Activated CD8-positive, alpha-beta memory T cell treated with anti-CD3 and anti-CD28 coated beads, Interleukin-2, amount 10 ng/mL, durations not matched to agents 7 days and 5 days (primary cell): ENCODE data around the gene TRAK2. TPM values are rescaled to one million over a fixed set of nuclear protein-coding genes. Genes with fewer than 3 reads are reported as not detected.
"Not testable (repeated sequence)": the region's sequence is repeated elsewhere in the genome, so short reads cannot be mapped to it uniquely, and the experiment has no call there.

Experiments used
- ATAC-seq: fragments of 150-1000 bp; cut with Tn5 transposase; one replicate; pipeline ENCODE4 v1.10.0; 2021; ENCODE audit warnings: moderate library complexity
- CTCF ChIA-PET: fragments of 350-600 bp; sonication (Branson Sonifier 250); formaldehyde crosslinking; loops from one replicate; lab custom pipeline; 2021; ENCODE audit warnings: antibody characterized with exemption; lab: Charles Lee
- DNase-seq: peaks from one replicate; pipeline ENCODE4 v3.0.0-alpha.2; 2020
- H3K27ac Mint-ChIP-seq: one replicate; pipeline ENCODE4 v1.8.0; 2021; ENCODE audit warnings: mild to moderate bottlenecking, mixed read lengths
- H3K27me3 Mint-ChIP-seq: one replicate; pipeline ENCODE4 v1.8.0; 2021; ENCODE audit warnings: mixed read lengths
- H3K36me3 Mint-ChIP-seq: one replicate; pipeline ENCODE4 v1.8.0; 2021; ENCODE audit warnings: mild to moderate bottlenecking, mixed read lengths
- H3K4me1 Mint-ChIP-seq: one replicate; pipeline ENCODE4 v1.8.0; 2021; ENCODE audit warnings: mixed read lengths
- H3K4me3 Mint-ChIP-seq: one replicate; pipeline ENCODE4 v1.8.0; 2021; ENCODE audit warnings: mild to moderate bottlenecking, moderate library complexity, mixed read lengths
- H3K9me3 Mint-ChIP-seq: one replicate; pipeline ENCODE4 v1.8.0; 2022; ENCODE audit warnings: low read depth, mixed read lengths
- total RNA-seq, 2 experiments: library from RNA; stranded (reverse); gene quantifications; one replicate each; pipeline ENCODE4 v1.2.3, GENCODE V29; 2021

TRAK2 gene
- total RNA-seq, 2 experiments from 2014 or later = 39.8 to 42.7 TPM

- no peaks in the 10 kb centered on the region for H3K27me3 Mint-ChIP-seq
- H3K9me3 Mint-ChIP-seq = no peaks in the 10 kb centered on the region
- no peak overlapping the region for H3K4me3 Mint-ChIP-seq
- ATAC-seq = no peak
- CTCF ChIA-PET = interaction anchor here (1.9 to 2.1 kb wide), 2 partner anchors 8 to 12 kb away, joined by 4 read pairs; no protein-coding TSS in a partner anchor
- H3K36me3 Mint-ChIP-seq = peaks cover 18% of the 10 kb centered on the region
- peaks cover 5% of the 10 kb centered on the region for H3K4me1 Mint-ChIP-seq
- no peak for DNase-seq
- no peak overlapping the region for H3K27ac Mint-ChIP-seq
Measured at GRCh38 chr2:201440182-201440581, 11.1 kb downstream of the TRAK2 start.

DNA sequence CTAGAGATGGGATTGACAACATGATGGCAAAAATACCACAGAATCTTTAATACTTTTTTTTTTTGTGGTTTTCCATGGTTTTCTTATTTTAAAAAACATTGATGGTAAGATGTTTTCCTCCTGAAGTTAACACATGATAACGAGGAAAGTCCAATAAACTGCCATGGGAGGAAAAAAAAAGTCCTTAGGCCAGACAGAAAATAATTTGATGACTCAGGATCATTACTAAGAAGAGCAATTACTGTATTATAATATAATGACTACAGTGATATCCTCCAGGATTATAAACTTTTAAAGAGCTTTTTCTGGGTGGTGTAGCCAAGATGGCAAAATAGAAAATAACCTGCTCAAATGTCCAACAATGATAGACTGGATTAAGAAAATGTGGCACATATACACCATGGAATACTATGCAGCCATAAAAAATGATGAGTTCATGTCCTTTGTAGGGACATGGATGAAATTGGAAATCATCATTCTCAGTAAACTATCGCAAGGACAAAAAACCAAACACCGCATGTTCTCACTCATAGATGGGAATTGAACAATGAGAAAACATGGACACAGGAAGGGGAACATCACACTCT lies 11.8 kb downstream of the TRAK2 start:
- CTCF ChIA-PET = interaction anchor here (2.1 kb wide), 1 partner anchor 13 kb away, joined by 4 read pairs; no protein-coding TSS in a partner anchor
- H3K27me3 Mint-ChIP-seq, H3K4me3 Mint-ChIP-seq, H3K9me3 Mint-ChIP-seq, DNase-seq, H3K27ac Mint-ChIP-seq, ATAC-seq, H3K4me1 Mint-ChIP-seq: not testable (repeated sequence)
- peaks cover 18% of the 10 kb centered on the region for H3K36me3 Mint-ChIP-seq

DNA sequence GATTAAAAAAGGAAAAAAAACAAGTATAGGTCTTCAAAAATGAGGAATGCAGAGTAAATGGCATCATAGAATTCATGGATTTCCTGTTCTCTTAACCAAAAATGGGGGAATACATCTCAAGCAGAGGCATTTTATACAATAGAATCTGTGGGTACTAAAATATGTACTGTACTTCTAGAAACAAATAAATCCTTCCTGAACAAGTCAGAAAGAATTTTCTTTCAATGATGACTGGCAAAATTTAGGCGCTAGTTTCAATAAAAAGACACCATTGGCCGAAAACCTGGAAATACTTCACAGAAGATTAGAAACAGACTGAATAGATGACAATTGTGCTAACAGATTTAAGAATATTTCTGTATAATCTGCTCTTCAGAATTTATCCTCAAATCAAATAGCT lies 15.1 kb downstream of the TRAK2 start:
- H3K4me3 Mint-ChIP-seq = no peak overlapping the region
- H3K27me3 Mint-ChIP-seq = no peaks in the 10 kb centered on the region
- peaks cover 28% of the 10 kb centered on the region for H3K4me1 Mint-ChIP-seq
- ATAC-seq (no peak), DNase-seq (no peak)
- no peaks in the 10 kb centered on the region for H3K9me3 Mint-ChIP-seq
- no peak overlapping the region for H3K27ac Mint-ChIP-seq
- CTCF ChIA-PET = interaction anchor here (1.0 kb wide), 1 partner anchor 365 kb away, joined by 3 read pairs; the partner anchor contains the start of gene HYCC2
- peaks cover 26% of the 10 kb centered on the region for H3K36me3 Mint-ChIP-seq

- ATAC-seq (no peak), DNase-seq (no peak)
- Mint-ChIP-seq H3K27ac (no peak overlapping the region), H3K27me3 (no peaks in the 10 kb centered on the region), H3K4me3 (no peak overlapping the region), H3K4me1 (peaks cover 28% of the 10 kb centered on the region), H3K9me3 (peaks cover 7% of the 10 kb centered on the region), H3K36me3 (peaks cover 32% of the 10 kb centered on the region)
- CTCF ChIA-PET = interaction anchor here (1.0 to 1.4 kb wide), 4 partner anchors 13 to 200 kb away, joined by 3 to 4 read pairs (median 4); partner anchors contain the start of genes STRADB and TRAK2
Measured at GRCh38 chr2:201433394-201433995, 17.8 kb downstream of the TRAK2 start.

DNA sequence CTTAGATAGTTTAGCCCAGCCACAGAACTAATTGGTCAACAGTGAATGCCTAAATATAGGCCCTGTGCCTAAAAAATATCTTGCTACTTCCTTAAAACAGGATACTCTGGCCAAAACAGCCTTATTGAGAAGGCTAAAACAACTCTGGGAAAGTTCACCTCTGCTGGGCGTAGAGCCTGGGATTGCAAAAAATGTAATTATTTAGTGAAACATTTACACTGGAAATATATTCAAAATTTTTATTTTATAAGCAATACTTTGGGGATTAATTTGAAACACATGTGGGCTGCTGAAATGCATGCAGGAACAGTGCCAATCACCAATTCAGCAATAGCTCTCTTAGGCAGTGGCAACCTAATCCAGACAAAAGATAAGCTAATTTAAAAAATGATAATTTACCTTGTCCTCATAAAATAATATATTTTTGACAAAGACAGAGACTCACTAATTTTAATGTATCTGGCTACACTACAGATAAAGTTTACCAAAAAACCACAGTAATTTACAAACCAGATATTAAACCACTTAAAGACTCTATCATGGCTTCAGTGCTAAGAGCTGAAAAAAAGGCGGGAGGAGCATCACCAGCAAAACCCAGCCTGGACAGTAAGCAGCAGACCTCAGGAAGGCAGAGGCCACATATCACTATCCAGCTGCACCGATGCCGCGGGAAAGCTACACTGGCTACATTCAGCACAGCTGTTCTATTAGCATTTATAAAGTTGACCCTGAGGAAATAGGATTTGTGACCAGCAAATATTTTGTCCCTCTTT lies 18.5 kb downstream of the TRAK2 start:
- DNase-seq = no peak
- no peaks in the 10 kb centered on the region for H3K27me3 Mint-ChIP-seq
- peak overlapping the region; percentile 88 for H3K27ac Mint-ChIP-seq
- H3K9me3 Mint-ChIP-seq = peaks cover 7% of the 10 kb centered on the region
- H3K4me3 Mint-ChIP-seq = no peak overlapping the region
- peaks cover 28% of the 10 kb centered on the region for H3K4me1 Mint-ChIP-seq
- H3K36me3 Mint-ChIP-seq = peaks cover 34% of the 10 kb centered on the region
- no peak for ATAC-seq
- CTCF ChIA-PET = interaction anchor here (1.0 to 1.4 kb wide), 3 partner anchors 14 to 18 kb away, joined by 3 to 4 read pairs (median 4); partner anchors contain the start of genes STRADB and TRAK2

- Mint-ChIP-seq H3K4me1 (peaks cover 28% of the 10 kb centered on the region), H3K27me3 (no peaks in the 10 kb centered on the region)
Measured at GRCh38 chr2:201432038-201432620, 19.1 kb downstream of the TRAK2 start.

GRCh38 chr2:201430839-201431238 lies 20.4 kb downstream of the TRAK2 start:
- no peak overlapping the region for H3K27ac Mint-ChIP-seq
- no peak overlapping the region for H3K4me3 Mint-ChIP-seq
- peaks cover 7% of the 10 kb centered on the region for H3K9me3 Mint-ChIP-seq
- H3K36me3 Mint-ChIP-seq = peaks cover 36% of the 10 kb centered on the region
- no peaks in the 10 kb centered on the region for H3K27me3 Mint-ChIP-seq
- H3K4me1 Mint-ChIP-seq = peaks cover 28% of the 10 kb centered on the region
- no peak for DNase-seq
- CTCF ChIA-PET = no interaction called here
- no peak for ATAC-seq

More at GRCh38 chr2:201432038-201432620, 19.1 kb downstream of the TRAK2 start:
- ATAC-seq (peak; percentile 98), DNase-seq (no peak)
- CTCF ChIA-PET = interaction anchor here (1.0 to 1.3 kb wide), 2 partner anchors 9 to 19 kb away, joined by 4 read pairs; partner anchors contain the start of genes STRADB and TRAK2
- peaks cover 7% of the 10 kb centered on the region for H3K9me3 Mint-ChIP-seq
- no peak overlapping the region for H3K4me3 Mint-ChIP-seq
- H3K36me3 Mint-ChIP-seq = peaks cover 36% of the 10 kb centered on the region
- H3K27ac Mint-ChIP-seq = peak overlapping the region; percentile 88

DNA sequence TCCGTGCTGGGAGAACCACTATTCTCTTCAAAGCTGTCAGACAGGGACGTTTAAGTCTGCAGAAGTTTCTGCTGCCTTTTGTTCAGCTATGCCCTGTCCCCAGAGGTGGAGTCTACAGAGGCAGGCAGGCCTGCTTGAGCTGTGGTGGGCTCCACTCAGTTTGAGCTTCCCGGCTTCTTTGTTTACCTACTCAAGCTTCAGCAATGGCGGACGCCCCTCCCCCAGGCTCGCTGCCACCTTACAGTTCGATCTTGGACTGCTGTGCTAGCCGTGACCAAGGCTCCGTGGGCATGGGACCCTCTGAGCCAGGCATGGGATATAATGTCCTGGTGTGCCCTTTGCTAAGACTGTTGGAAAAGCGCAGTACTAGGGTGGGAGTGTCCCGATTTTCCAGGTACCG lies 20.9 kb downstream of the TRAK2 start:
- H3K36me3 Mint-ChIP-seq = peaks cover 36% of the 10 kb centered on the region
- H3K27ac Mint-ChIP-seq, ATAC-seq, CTCF ChIA-PET, H3K4me3 Mint-ChIP-seq, H3K27me3 Mint-ChIP-seq, H3K9me3 Mint-ChIP-seq, DNase-seq: not testable (repeated sequence)
- peaks cover 28% of the 10 kb centered on the region for H3K4me1 Mint-ChIP-seq

- H3K36me3 Mint-ChIP-seq = peaks cover 36% of the 10 kb centered on the region
- H3K4me3 Mint-ChIP-seq, H3K27ac Mint-ChIP-seq, CTCF ChIA-PET, H3K27me3 Mint-ChIP-seq, H3K9me3 Mint-ChIP-seq, DNase-seq, ATAC-seq: not testable (repeated sequence)
- peaks cover 28% of the 10 kb centered on the region for H3K4me1 Mint-ChIP-seq
Measured at GRCh38 chr2:201429835-201430234, 21.4 kb downstream of the TRAK2 start.

DNA sequence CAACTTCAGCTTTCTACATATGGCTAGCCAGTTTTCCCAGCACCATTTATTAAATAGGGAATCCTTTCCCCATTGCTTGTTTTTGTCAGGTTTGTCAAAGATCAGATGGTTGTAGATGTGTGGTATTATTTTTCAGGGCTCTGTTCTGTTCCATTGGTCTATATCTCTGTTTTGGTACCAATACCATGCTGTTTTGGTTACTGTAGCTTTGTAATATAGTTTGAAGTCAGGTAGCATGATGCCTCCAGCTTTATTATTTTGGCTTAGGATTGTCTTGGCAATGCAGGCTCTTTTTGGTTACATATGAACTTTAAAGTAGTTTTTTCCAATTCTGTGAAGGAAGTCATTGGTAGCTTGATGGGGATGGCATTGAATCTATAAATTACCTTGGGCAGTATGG lies 22.9 kb downstream of the TRAK2 start:
- H3K27me3 Mint-ChIP-seq, CTCF ChIA-PET, ATAC-seq, H3K9me3 Mint-ChIP-seq, DNase-seq, H3K27ac Mint-ChIP-seq, H3K4me3 Mint-ChIP-seq: not testable (repeated sequence)
- H3K4me1 Mint-ChIP-seq = peaks cover 26% of the 10 kb centered on the region
- peaks cover 36% of the 10 kb centered on the region for H3K36me3 Mint-ChIP-seq

- H3K9me3 Mint-ChIP-seq = peaks cover 7% of the 10 kb centered on the region
- no peak overlapping the region for H3K27ac Mint-ChIP-seq
Measured at GRCh38 chr2:201425952-201426351, 25.3 kb downstream of the TRAK2 start.

GRCh38 chr2:201420442-201421113 lies 30.7 kb downstream of the TRAK2 start:
- Mint-ChIP-seq H3K27ac (no peak overlapping the region), H3K4me3 (no peak overlapping the region), H3K9me3 (no peaks in the 10 kb centered on the region), H3K4me1 (peaks cover 32% of the 10 kb centered on the region), H3K36me3 (peaks cover 13% of the 10 kb centered on the region), H3K27me3 (no peaks in the 10 kb centered on the region)
- DNase-seq (no peak), ATAC-seq (peak; percentile 39)
- CTCF ChIA-PET = no interaction called here

More at GRCh38 chr2:201425952-201426351, 25.3 kb downstream of the TRAK2 start:
- CTCF ChIA-PET = interaction anchor here (1.0 to 1.5 kb wide), 2 partner anchors 16 to 20 kb away, joined by 3 to 4 read pairs; no protein-coding TSS in a partner anchor
- Mint-ChIP-seq H3K36me3 (peaks cover 28% of the 10 kb centered on the region), H3K4me3 (no peak overlapping the region), H3K4me1 (peaks cover 11% of the 10 kb centered on the region), H3K27me3 (no peaks in the 10 kb centered on the region)
- no peak for ATAC-seq
- DNase-seq = no peak
